HCEC 1CT (cell line): Measurements from ENCODE around the gene ARHGEF16.
A peak's percentile ranks its signal among the peaks of the same experiment; 100 is the strongest.

Source experiments
- DNase-seq: peaks from one replicate; pipeline ENCODE4 v3.0.0-alpha.2; 2017

The ARHGEF16 gene

GRCh38 chr1:3439346-3440299 is 14.8 kb upstream of the ARHGEF16 start:
- DNase-seq, result no peak

- no peak for DNase-seq
Observed at GRCh38 chr1:3440300-3440681, 14.2 kb upstream of the ARHGEF16 start.

- DNase-seq, result no peak
Observed at GRCh38 chr1:3440711-3441409, 13.6 kb upstream of the ARHGEF16 start.

- DNase-seq, result no peak
Observed at GRCh38 chr1:3441410-3441847, 13.0 kb upstream of the ARHGEF16 start.

GRCh38 chr1:3441880-3442279 is 12.6 kb upstream of the ARHGEF16 start:
- no peak for DNase-seq

- DNase-seq, result no peak
Observed at GRCh38 chr1:3442331-3442730, 12.1 kb upstream of the ARHGEF16 start.

GRCh38 chr1:3442901-3443300 is 11.6 kb upstream of the ARHGEF16 start:
- no peak for DNase-seq

- no peak for DNase-seq
Observed at GRCh38 chr1:3443807-3444206, 10.7 kb upstream of the ARHGEF16 start.

- no peak for DNase-seq
Observed at GRCh38 chr1:3444298-3444697, 10.2 kb upstream of the ARHGEF16 start.

- DNase-seq, result no peak
Observed at GRCh38 chr1:3444736-3445135, 9.7 kb upstream of the ARHGEF16 start.

- DNase-seq, result no peak
Observed at GRCh38 chr1:3450202-3450863, 4.1 kb upstream of the ARHGEF16 start.

GRCh38 chr1:3450983-3451382 is 3.5 kb upstream of the ARHGEF16 start:
- no peak for DNase-seq

GRCh38 chr1:3451994-3452865 is 2.2 kb upstream of the ARHGEF16 start:
- no peak for DNase-seq

GRCh38 chr1:3452866-3453175 is 1.6 kb upstream of the ARHGEF16 start:
- no peak for DNase-seq

- DNase-seq, result peak; percentile 20
Observed at GRCh38 chr1:3453203-3453761, 1.2 kb upstream of the ARHGEF16 start.

- no peak for DNase-seq
Observed at GRCh38 chr1:3454811-3455618, 550 bp downstream of the ARHGEF16 start.

GRCh38 chr1:3455670-3456448 is 1.4 kb downstream of the ARHGEF16 start:
- DNase-seq, result no peak

- no peak for DNase-seq
Observed at GRCh38 chr1:3456449-3456963, 2.0 kb downstream of the ARHGEF16 start.

- DNase-seq, result no peak
Observed at GRCh38 chr1:3456964-3457909, 2.8 kb downstream of the ARHGEF16 start.
